ENCODE measurements around the gene CCDC152. TPM values are rescaled to one million over a fixed set of nuclear protein-coding genes. Genes with fewer than 3 reads are reported as not detected.

Gene CCDC152
- total RNA-seq, 1 donor = 0.36 TPM

- TF ChIP-seq, protein P1, sequence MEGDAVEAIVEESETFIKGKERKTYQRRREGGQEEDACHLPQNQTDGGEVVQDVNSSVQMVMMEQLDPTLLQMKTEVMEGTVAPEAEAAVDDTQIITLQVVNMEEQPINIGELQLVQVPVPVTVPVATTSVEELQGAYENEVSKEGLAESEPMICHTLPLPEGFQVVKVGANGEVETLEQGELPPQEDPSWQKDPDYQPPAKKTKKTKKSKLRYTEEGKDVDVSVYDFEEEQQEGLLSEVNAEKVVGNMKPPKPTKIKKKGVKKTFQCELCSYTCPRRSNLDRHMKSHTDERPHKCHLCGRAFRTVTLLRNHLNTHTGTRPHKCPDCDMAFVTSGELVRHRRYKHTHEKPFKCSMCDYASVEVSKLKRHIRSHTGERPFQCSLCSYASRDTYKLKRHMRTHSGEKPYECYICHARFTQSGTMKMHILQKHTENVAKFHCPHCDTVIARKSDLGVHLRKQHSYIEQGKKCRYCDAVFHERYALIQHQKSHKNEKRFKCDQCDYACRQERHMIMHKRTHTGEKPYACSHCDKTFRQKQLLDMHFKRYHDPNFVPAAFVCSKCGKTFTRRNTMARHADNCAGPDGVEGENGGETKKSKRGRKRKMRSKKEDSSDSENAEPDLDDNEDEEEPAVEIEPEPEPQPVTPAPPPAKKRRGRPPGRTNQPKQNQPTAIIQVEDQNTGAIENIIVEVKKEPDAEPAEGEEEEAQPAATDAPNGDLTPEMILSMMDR (IDR thresholded peaks at IDR 0.05; ENCODE audit: extremely low read depth, low read depth, low read length) = no peak
- no peak overlapping the region for H3K4me3 ChIP-seq (ENCODE audit: insufficient read depth, low read length)
- no peaks in the 10 kb centered on the region for H3K36me3 ChIP-seq (ENCODE audit: insufficient read depth, low read length)
- no peaks in the 10 kb centered on the region for H3K9me3 ChIP-seq (ENCODE audit: low read depth, low read length)
- no peaks in the 10 kb centered on the region for H3K4me1 ChIP-seq (ENCODE audit: insufficient read depth, low read length)
- H3K27ac ChIP-seq (ENCODE audit: low read depth, low read length) = no peak overlapping the region
- H3K4me2 ChIP-seq (ENCODE audit: insufficient read depth, low read length) = no peak overlapping the region
- DNase-seq (ENCODE audit: insufficient read length, low spot score, missing footprints) = no peak
- no peaks in the 10 kb centered on the region for H4K20me1 ChIP-seq (ENCODE audit: insufficient read depth, low read length)
- H3K27me3 ChIP-seq (ENCODE audit: insufficient read depth, low read length) = no peaks in the 10 kb centered on the region
- no peak overlapping the region for H2AFZ ChIP-seq (ENCODE audit: low read length)
- no peaks in the 10 kb centered on the region for H3K79me2 ChIP-seq (ENCODE audit: insufficient read depth, low read length)
Observed at GRCh38 chr5:42750507-42750906, 6.1 kb upstream of the CCDC152 start.

GRCh38 chr5:42751044-42751443 is 5.6 kb upstream of the CCDC152 start:
- Histone ChIP-seq H3K27me3 (ENCODE audit: insufficient read depth, low read length) (no peaks in the 10 kb centered on the region), H3K27ac (ENCODE audit: low read depth, low read length) (no peak overlapping the region), H3K9me3 (ENCODE audit: low read depth, low read length) (no peaks in the 10 kb centered on the region), H3K4me1 (ENCODE audit: insufficient read depth, low read length) (no peaks in the 10 kb centered on the region), H3K79me2 (ENCODE audit: insufficient read depth, low read length) (no peaks in the 10 kb centered on the region), H3K4me3 (ENCODE audit: insufficient read depth, low read length) (no peak overlapping the region), H3K36me3 (ENCODE audit: insufficient read depth, low read length) (no peaks in the 10 kb centered on the region), H2AFZ (ENCODE audit: low read length) (no peak overlapping the region), H4K20me1 (ENCODE audit: insufficient read depth, low read length) (no peaks in the 10 kb centered on the region), H3K4me2 (ENCODE audit: insufficient read depth, low read length) (no peak overlapping the region)
- TF ChIP-seq, protein P1 (IDR thresholded peaks at IDR 0.05; ENCODE audit: extremely low read depth, low read depth, low read length) = no peak
- peak; percentile 29 for DNase-seq (ENCODE audit: insufficient read length, low spot score, missing footprints)

GRCh38 chr5:42753099-42753498 is 3.5 kb upstream of the CCDC152 start:
- Histone ChIP-seq H3K27me3 (ENCODE audit: insufficient read depth, low read length) (no peaks in the 10 kb centered on the region), H3K79me2 (ENCODE audit: insufficient read depth, low read length) (no peaks in the 10 kb centered on the region), H2AFZ (ENCODE audit: low read length) (no peak overlapping the region), H3K9me3 (ENCODE audit: low read depth, low read length) (no peaks in the 10 kb centered on the region), H3K27ac (ENCODE audit: low read depth, low read length) (no peak overlapping the region), H3K4me3 (ENCODE audit: insufficient read depth, low read length) (no peak overlapping the region), H4K20me1 (ENCODE audit: insufficient read depth, low read length) (no peaks in the 10 kb centered on the region), H3K4me1 (ENCODE audit: insufficient read depth, low read length) (peaks cover 4% of the 10 kb centered on the region), H3K4me2 (ENCODE audit: insufficient read depth, low read length) (no peak overlapping the region), H3K36me3 (ENCODE audit: insufficient read depth, low read length) (no peaks in the 10 kb centered on the region)
- TF ChIP-seq, protein P1 (IDR thresholded peaks at IDR 0.05; ENCODE audit: extremely low read depth, low read depth, low read length) = no peak
- no peak for DNase-seq (ENCODE audit: insufficient read length, low spot score, missing footprints)

DNA sequence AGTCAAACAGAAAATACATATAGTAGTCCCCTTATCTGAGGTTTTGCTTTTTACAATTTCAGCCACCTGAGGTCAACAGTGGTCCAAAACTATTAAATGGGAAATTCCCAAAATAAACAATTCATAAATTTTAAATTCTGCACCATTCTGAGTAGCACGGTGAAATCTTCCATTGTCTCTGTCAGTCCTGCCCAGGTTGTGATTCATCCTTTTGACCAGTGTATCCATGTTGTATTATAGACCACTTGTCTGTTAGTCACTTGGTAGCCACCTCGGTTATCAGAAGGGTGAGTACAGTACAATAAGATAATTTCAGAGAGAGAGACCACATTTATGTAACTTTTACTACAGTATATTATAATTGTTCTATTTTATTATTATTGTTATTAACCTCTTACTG is 2.8 kb downstream of the CCDC152 start:
- Histone ChIP-seq H3K27ac (ENCODE audit: low read depth, low read length) (no peak overlapping the region), H3K4me1 (ENCODE audit: insufficient read depth, low read length) (peaks cover 4% of the 10 kb centered on the region), H3K27me3 (ENCODE audit: insufficient read depth, low read length) (no peaks in the 10 kb centered on the region), H3K79me2 (ENCODE audit: insufficient read depth, low read length) (no peaks in the 10 kb centered on the region), H3K36me3 (ENCODE audit: insufficient read depth, low read length) (no peaks in the 10 kb centered on the region), H3K4me3 (ENCODE audit: insufficient read depth, low read length) (no peak overlapping the region), H3K9me3 (ENCODE audit: low read depth, low read length) (no peaks in the 10 kb centered on the region), H2AFZ (ENCODE audit: low read length) (no peak overlapping the region), H4K20me1 (ENCODE audit: insufficient read depth, low read length) (no peaks in the 10 kb centered on the region), H3K4me2 (ENCODE audit: insufficient read depth, low read length) (no peak overlapping the region)
- TF ChIP-seq, protein P1 (IDR thresholded peaks at IDR 0.05; ENCODE audit: extremely low read depth, low read depth, low read length) = no peak
- DNase-seq (ENCODE audit: insufficient read length, low spot score, missing footprints) = no peak
